SK-N-SH treated with all-trans-retinoic acid at 6 μM for 48 hours (cell line): ENCODE results near the gene MOK.

Experiments
- PATZ1 ChIP-seq: fragments of 250-450 bp; sonication (Bioruptor Pico); IDR thresholded peaks from 2 replicates; pipeline ENCODE4 v1.8.0; 2020; ENCODE audit warnings: mild to moderate bottlenecking, moderate library complexity, borderline replicate concordance
- ZNF70 ChIP-seq: fragments of 450-650 bp; formaldehyde crosslinking; IDR thresholded peaks from 2 replicates; pipeline ENCODE4 v1.5.0; 2020; ENCODE audit warnings: mild to moderate bottlenecking, moderate library complexity

DNA sequence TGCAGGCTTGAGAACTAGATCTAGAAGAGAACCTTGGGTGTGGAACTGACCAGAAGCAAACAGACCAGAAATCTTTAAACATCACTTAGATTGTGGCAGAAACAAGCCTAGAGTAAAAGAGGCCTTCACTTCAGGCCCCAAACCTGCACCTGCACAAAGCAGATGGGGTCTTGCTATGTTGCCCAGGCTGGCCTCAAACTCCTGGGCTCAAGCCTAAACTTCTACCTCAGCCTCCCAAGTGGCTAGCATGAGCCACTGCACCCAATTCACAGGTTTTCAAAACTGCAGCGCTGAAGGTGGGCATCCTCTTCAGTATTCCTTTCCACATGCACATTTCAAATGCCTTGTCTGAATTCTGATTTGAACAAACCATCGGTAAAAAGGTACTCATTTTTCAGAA lies 19.9 kb downstream of the MOK start:
- no peak for TF ChIP-seq PATZ1 (CRISPR knock-in tag)
- TF ChIP-seq ZNF70 (CRISPR knock-in tag): no peak
